GM12891 (cell line): Measurements from ENCODE around the gene PLPP1.

Experiments
- POLR2AphosphoS5 ChIP-seq: IDR thresholded peaks from 2 replicates; pipeline ENCODE4 v1.6.1; 2011; ENCODE audit warnings: low read depth, low read length, control low read depth
- TAF1 ChIP-seq: IDR thresholded peaks from 2 replicates; pipeline ENCODE4 v1.6.1; 2011; ENCODE audit warnings: low read depth, low read length, control low read depth

GRCh38 chr5:55446640-55447351 lies 88.0 kb downstream of the PLPP1 start:
- TF ChIP-seq POLR2AphosphoS5, result no peak
- TF ChIP-seq TAF1, result no peak
